ENCODE measurements around the gene WDR88.

WDR88 gene

GRCh38 chr19:33132021-33132420 is at the start of gene WDR88:
TSS of gene WDR88 (plus strand) at chr19:33132114. CDS start at chr19:33132170, 56 bp downstream.
- DNase-seq (ENCODE audit: low read depth): no peak
- H3K4me3 ChIP-seq (ENCODE audit: low read depth, low read length): no peak within 1 kb of the TSS
- no peak for TF ChIP-seq CTCF (IDR thresholded peaks at IDR 0.05; ENCODE audit: control insufficient read depth, extremely low read depth, insufficient read depth)

GRCh38 chr19:33085570-33086128 is 46.3 kb upstream of the WDR88 start:
- no peak overlapping the region for H3K4me3 ChIP-seq (ENCODE audit: low read depth, low read length)
- DNase-seq (ENCODE audit: low read depth): no peak
- TF ChIP-seq CTCF (IDR thresholded peaks at IDR 0.05; ENCODE audit: control insufficient read depth, extremely low read depth, insufficient read depth): no peak

GRCh38 chr19:33086955-33087354 is 45.0 kb upstream of the WDR88 start:
- no peak for TF ChIP-seq CTCF (IDR thresholded peaks at IDR 0.05; ENCODE audit: control insufficient read depth, extremely low read depth, insufficient read depth)
- H3K4me3 ChIP-seq (ENCODE audit: low read depth, low read length): no peak overlapping the region
- no peak for DNase-seq (ENCODE audit: low read depth)

GRCh38 chr19:33089010-33089409 is 42.9 kb upstream of the WDR88 start:
- no peak for TF ChIP-seq CTCF (IDR thresholded peaks at IDR 0.05; ENCODE audit: control insufficient read depth, extremely low read depth, insufficient read depth)
- DNase-seq (ENCODE audit: low read depth): no peak
- H3K4me3 ChIP-seq (ENCODE audit: low read depth, low read length): no peak overlapping the region

- no peak for TF ChIP-seq CTCF (IDR thresholded peaks at IDR 0.05; ENCODE audit: control insufficient read depth, extremely low read depth, insufficient read depth)
- DNase-seq (ENCODE audit: low read depth): no peak
- H3K4me3 ChIP-seq (ENCODE audit: low read depth, low read length): no peak overlapping the region
These were observed 41.7 kb upstream of the WDR88 start for GRCh38 chr19:33090179-33090578.

GRCh38 chr19:33093420-33094210 is 38.3 kb upstream of the WDR88 start:
- no peak for DNase-seq (ENCODE audit: low read depth)
- no peak overlapping the region for H3K4me3 ChIP-seq (ENCODE audit: low read depth, low read length)
- TF ChIP-seq CTCF (IDR thresholded peaks at IDR 0.05; ENCODE audit: control insufficient read depth, extremely low read depth, insufficient read depth): no peak
